Stimulated activated naive CD8-positive, alpha-beta T cell treated with anti-CD3 and anti-CD28 coated beads, Interleukin-15, amount 100 ng/mL, for 72 hours (primary cell): ENCODE measurements around the gene HHIPL1.

Experiments used
- ATAC-seq: fragments of 150-1000 bp; cut with Tn5 transposase; 2 replicates; pipeline ENCODE4 v1.10.0; 2021; ENCODE audit warnings: mild to moderate bottlenecking, moderate library complexity
- DNase-seq, 2 donors: peaks; one replicate each; pipeline ENCODE4 v3.0.0; 2021 to 2022
- H3K27ac Mint-ChIP-seq, 2 donors: one replicate each; pipeline ENCODE4 v1.8.0; 2022; ENCODE audit warnings: mild to moderate bottlenecking in 2 of 2, mixed read lengths in 2 of 2, moderate library complexity in 2 of 2
- H3K27me3 Mint-ChIP-seq: one replicate; pipeline ENCODE4 v1.8.0; 2022; ENCODE audit warnings: mixed read lengths
- H3K4me1 Mint-ChIP-seq: one replicate; pipeline ENCODE4 v1.8.0; 2022; ENCODE audit warnings: mild to moderate bottlenecking, mixed read lengths
- H3K4me3 Mint-ChIP-seq, 2 donors: one replicate each; pipeline ENCODE4 v1.8.0; 2022; ENCODE audit warnings: mild to moderate bottlenecking in 2 of 2, mixed read lengths in 2 of 2, moderate library complexity in 1 of 2
- H3K9me3 Mint-ChIP-seq, 2 donors: one replicate each; pipeline ENCODE4 v1.8.0; 2022; ENCODE audit warnings: mixed read lengths in 2 of 2

The HHIPL1 gene

GRCh38 chr14:99644723-99645544, at the start of gene HHIPL1:
HHIPL1 (plus strand) TSS chr14:99645129; CDS start chr14:99645208, 79 bp downstream.
- peaks cover 42% of the 10 kb centered on the region for H3K27me3 Mint-ChIP-seq
- ATAC-seq (peak; percentile 40), DNase-seq (no peak)
- H3K9me3 Mint-ChIP-seq, result no peaks in the 10 kb centered on the region
- peaks cover 8% of the 10 kb centered on the region for H3K4me1 Mint-ChIP-seq
- peak within 1 kb of the TSS; percentile 17 to 44 for H3K4me3 Mint-ChIP-seq
- H3K27ac Mint-ChIP-seq, result no peak within 1 kb of the TSS

- Mint-ChIP-seq H3K4me3 (peak overlapping the region in 1 of 2 donors; percentile 52), H3K27ac (peak overlapping the region in 1 of 2 donors; percentile 95)
- no peak for ATAC-seq
Measured at GRCh38 chr14:99595524-99595923, 49.4 kb upstream of the HHIPL1 start.

GRCh38 chr14:99596071-99596627, 48.8 kb upstream of the HHIPL1 start:
- H3K4me1 Mint-ChIP-seq, result peaks cover 47% of the 10 kb centered on the region

More at GRCh38 chr14:99595524-99595923, 49.4 kb upstream of the HHIPL1 start:
- H3K4me1 Mint-ChIP-seq, result peaks cover 44% of the 10 kb centered on the region
- no peak for DNase-seq
- no peaks in the 10 kb centered on the region for H3K9me3 Mint-ChIP-seq
- no peaks in the 10 kb centered on the region for H3K27me3 Mint-ChIP-seq

GRCh38 chr14:99596772-99597171, 48.2 kb upstream of the HHIPL1 start:
- DNase-seq, result no peak
- H3K27ac Mint-ChIP-seq, result no peak overlapping the region

More at GRCh38 chr14:99596071-99596627, 48.8 kb upstream of the HHIPL1 start:
- Mint-ChIP-seq H3K4me3 (no peak overlapping the region), H3K9me3 (no peaks in the 10 kb centered on the region), H3K27ac (no peak overlapping the region), H3K27me3 (no peaks in the 10 kb centered on the region)
- DNase-seq (no peak), ATAC-seq (no peak)

GRCh38 chr14:99597911-99598600, 46.9 kb upstream of the HHIPL1 start:
- no peaks in the 10 kb centered on the region for H3K9me3 Mint-ChIP-seq
- no peak for ATAC-seq
- no peaks in the 10 kb centered on the region for H3K27me3 Mint-ChIP-seq
- H3K4me1 Mint-ChIP-seq, result peaks cover 58% of the 10 kb centered on the region
- no peak overlapping the region for H3K27ac Mint-ChIP-seq
- no peak overlapping the region for H3K4me3 Mint-ChIP-seq
- no peak for DNase-seq

More at GRCh38 chr14:99596772-99597171, 48.2 kb upstream of the HHIPL1 start:
- Mint-ChIP-seq H3K27me3 (no peaks in the 10 kb centered on the region), H3K4me3 (no peak overlapping the region), H3K9me3 (no peaks in the 10 kb centered on the region), H3K4me1 (peaks cover 53% of the 10 kb centered on the region)
- ATAC-seq, result no peak

GRCh38 chr14:99598774-99599173, 46.2 kb upstream of the HHIPL1 start:
- Mint-ChIP-seq H3K4me3 (no peak overlapping the region), H3K4me1 (peaks cover 58% of the 10 kb centered on the region), H3K9me3 (no peaks in the 10 kb centered on the region), H3K27ac (peak overlapping the region in 1 of 2 donors; percentile 59), H3K27me3 (no peaks in the 10 kb centered on the region)
- ATAC-seq (no peak), DNase-seq (no peak)

GRCh38 chr14:99599393-99599792, 45.5 kb upstream of the HHIPL1 start:
- H3K9me3 Mint-ChIP-seq, result no peaks in the 10 kb centered on the region
- no peak for ATAC-seq
- no peaks in the 10 kb centered on the region for H3K27me3 Mint-ChIP-seq
- H3K27ac Mint-ChIP-seq, result no peak overlapping the region
- no peak for DNase-seq
- no peak overlapping the region for H3K4me3 Mint-ChIP-seq
- H3K4me1 Mint-ChIP-seq, result peaks cover 54% of the 10 kb centered on the region

- H3K9me3 Mint-ChIP-seq, result no peaks in the 10 kb centered on the region
- H3K27ac Mint-ChIP-seq, result peak overlapping the region in 1 of 2 donors; percentile 42
Measured at GRCh38 chr14:99600232-99600888, 44.6 kb upstream of the HHIPL1 start.

GRCh38 chr14:99601361-99601831, 43.5 kb upstream of the HHIPL1 start:
- H3K9me3 Mint-ChIP-seq, result no peaks in the 10 kb centered on the region
- H3K27ac Mint-ChIP-seq, result no peak overlapping the region
- H3K27me3 Mint-ChIP-seq, result no peaks in the 10 kb centered on the region
- ATAC-seq (no peak), DNase-seq (no peak)
- H3K4me3 Mint-ChIP-seq, result peak overlapping the region in 1 of 2 donors; percentile 78
- peaks cover 44% of the 10 kb centered on the region for H3K4me1 Mint-ChIP-seq

More at GRCh38 chr14:99600232-99600888, 44.6 kb upstream of the HHIPL1 start:
- ATAC-seq (no peak), DNase-seq (no peak)
- peaks cover 48% of the 10 kb centered on the region for H3K4me1 Mint-ChIP-seq
- no peak overlapping the region for H3K4me3 Mint-ChIP-seq
- H3K27me3 Mint-ChIP-seq, result no peaks in the 10 kb centered on the region

GRCh38 chr14:99602054-99602787, 42.7 kb upstream of the HHIPL1 start:
- H3K4me1 Mint-ChIP-seq, result peaks cover 40% of the 10 kb centered on the region
- peak overlapping the region in 1 of 2 donors; percentile 64 for H3K27ac Mint-ChIP-seq
- H3K27me3 Mint-ChIP-seq, result no peaks in the 10 kb centered on the region
- no peaks in the 10 kb centered on the region for H3K9me3 Mint-ChIP-seq
- no peak for DNase-seq
- peak overlapping the region; percentile 55 to 78 for H3K4me3 Mint-ChIP-seq
- ATAC-seq, result no peak

- Mint-ChIP-seq H3K27ac (no peak overlapping the region), H3K9me3 (no peaks in the 10 kb centered on the region), H3K4me3 (peak overlapping the region; percentile 55 to 78), H3K27me3 (no peaks in the 10 kb centered on the region), H3K4me1 (peaks cover 40% of the 10 kb centered on the region)
- no peak for ATAC-seq
- DNase-seq, result no peak
Measured at GRCh38 chr14:99602788-99603415, 42.0 kb upstream of the HHIPL1 start.

- peaks cover 40% of the 10 kb centered on the region for H3K4me1 Mint-ChIP-seq
- DNase-seq, result peak; percentile 69 to 70
- ATAC-seq, result peak; percentile 22
- no peaks in the 10 kb centered on the region for H3K27me3 Mint-ChIP-seq
- H3K9me3 Mint-ChIP-seq, result no peaks in the 10 kb centered on the region
- H3K4me3 Mint-ChIP-seq, result peak within 1 kb of the TSS; percentile 90 to 98
- H3K27ac Mint-ChIP-seq, result peak within 1 kb of the TSS; percentile 95
Measured at GRCh38 chr14:99603471-99604277, 41.3 kb upstream of the HHIPL1 start, which contains the start of gene CCDC85C. CCDC85C (minus strand) TSS chr14:99604207; CDS start chr14:99603959, 248 bp downstream.

- Mint-ChIP-seq H3K9me3 (no peaks in the 10 kb centered on the region), H3K27ac (peak overlapping the region; percentile 95), H3K4me3 (peak overlapping the region; percentile 90 to 98), H3K27me3 (no peaks in the 10 kb centered on the region), H3K4me1 (peaks cover 44% of the 10 kb centered on the region)
- ATAC-seq (peak; percentile 92), DNase-seq (peak; percentile 96 to 98)
Measured at GRCh38 chr14:99604278-99604765, 40.6 kb upstream of the HHIPL1 start.
